Fibroblast of lung (primary cell): ENCODE measurements around the gene C1orf74.

ENCODE experiments used
- CTCF ChIP-seq, 2 donors: IDR thresholded peaks in 1 of 2; conservative IDR thresholded peaks in 1 of 2; 1 replicate in 1 of 2; 2 replicates in 1 of 2; pipeline ENCODE4 v1.5.1; 2011 to 2012; ENCODE audit warnings: low read length in 2 of 2, control low read depth in 1 of 2, inconsistent platforms in 1 of 2, low read depth in 1 of 2, mild to moderate bottlenecking in 1 of 2
- EZH2 ChIP-seq: IDR thresholded peaks from 2 replicates; pipeline ENCODE4 v1.5.1; 2012; ENCODE audit warnings: low read length, control low read depth, mild to moderate bottlenecking; ENCODE audit errors: missing control alignments

DNA sequence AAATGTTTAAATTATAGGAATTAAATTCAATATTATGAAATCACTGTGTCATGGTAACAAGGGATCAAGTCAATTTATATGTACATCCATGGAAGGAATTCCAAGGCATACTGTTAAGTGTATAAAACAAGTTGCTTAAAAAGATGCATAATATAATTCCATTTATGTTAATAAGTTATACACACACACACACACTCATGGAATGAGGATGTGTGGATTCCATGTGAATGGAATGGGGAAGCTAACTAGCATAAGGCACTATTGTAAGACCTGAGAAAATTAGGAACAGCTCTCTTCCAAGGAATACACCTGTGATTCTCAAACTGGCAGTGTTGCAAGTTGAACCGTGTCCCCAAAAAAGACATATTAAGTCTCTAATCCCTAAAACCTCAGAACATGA, 46.1 kb downstream of the C1orf74 start:
- TF ChIP-seq CTCF (conservative IDR thresholded peaks at IDR 0.05 in 1 of 2, IDR thresholded peaks at IDR 0.05 in 1 of 2; ENCODE audit: low read depth in 1 of 2, low read length in 2 of 2) (no peak), EZH2 (no peak)
